NCI-H2227 (cell line): Measurements from ENCODE around the gene PCSK6.

ENCODE experiments used
- DNase-seq: peaks from one replicate; lab custom pipeline; 2025; ENCODE audit not compliant: unreplicated experiment; lab: John Stamatoyannopoulos, UW

The PCSK6 gene

GRCh38 chr15:101499863-101500713 is 10.6 kb upstream of the PCSK6 start:
- DNase-seq, result no peak

GRCh38 chr15:101498717-101499480 is 9.4 kb upstream of the PCSK6 start:
- DNase-seq, result no peak

- no peak for DNase-seq
Observed at GRCh38 chr15:101498076-101498716, 8.7 kb upstream of the PCSK6 start.

DNA sequence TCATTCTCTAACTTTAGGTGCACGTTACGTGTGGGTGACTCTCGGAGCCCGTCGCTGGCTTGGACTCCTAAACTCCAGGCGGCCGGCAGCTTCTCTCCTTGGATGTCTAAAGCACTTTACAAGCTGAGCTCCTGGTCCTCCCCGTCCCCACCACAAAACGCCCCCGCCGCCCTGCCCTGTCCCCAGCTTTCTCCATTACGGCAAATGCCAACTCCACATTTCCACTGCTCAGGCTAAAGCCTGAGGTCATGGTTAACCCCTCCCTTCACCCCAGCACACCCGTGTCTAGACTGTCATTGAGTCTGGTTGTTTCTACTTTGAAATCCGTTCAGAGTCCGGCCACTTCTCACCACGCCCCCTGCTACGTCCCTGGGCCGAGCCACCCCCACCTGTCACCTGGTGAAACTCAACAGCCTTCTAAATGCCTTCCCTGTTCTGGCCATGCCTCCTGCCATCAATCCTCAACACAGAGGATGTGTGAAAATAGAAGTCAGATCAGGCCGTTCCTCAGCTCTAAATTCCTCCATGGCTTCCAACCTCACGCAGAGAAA is 8.1 kb upstream of the PCSK6 start:
- DNase-seq, result no peak

GRCh38 chr15:101497017-101497416 is 7.5 kb upstream of the PCSK6 start:
- no peak for DNase-seq

DNA sequence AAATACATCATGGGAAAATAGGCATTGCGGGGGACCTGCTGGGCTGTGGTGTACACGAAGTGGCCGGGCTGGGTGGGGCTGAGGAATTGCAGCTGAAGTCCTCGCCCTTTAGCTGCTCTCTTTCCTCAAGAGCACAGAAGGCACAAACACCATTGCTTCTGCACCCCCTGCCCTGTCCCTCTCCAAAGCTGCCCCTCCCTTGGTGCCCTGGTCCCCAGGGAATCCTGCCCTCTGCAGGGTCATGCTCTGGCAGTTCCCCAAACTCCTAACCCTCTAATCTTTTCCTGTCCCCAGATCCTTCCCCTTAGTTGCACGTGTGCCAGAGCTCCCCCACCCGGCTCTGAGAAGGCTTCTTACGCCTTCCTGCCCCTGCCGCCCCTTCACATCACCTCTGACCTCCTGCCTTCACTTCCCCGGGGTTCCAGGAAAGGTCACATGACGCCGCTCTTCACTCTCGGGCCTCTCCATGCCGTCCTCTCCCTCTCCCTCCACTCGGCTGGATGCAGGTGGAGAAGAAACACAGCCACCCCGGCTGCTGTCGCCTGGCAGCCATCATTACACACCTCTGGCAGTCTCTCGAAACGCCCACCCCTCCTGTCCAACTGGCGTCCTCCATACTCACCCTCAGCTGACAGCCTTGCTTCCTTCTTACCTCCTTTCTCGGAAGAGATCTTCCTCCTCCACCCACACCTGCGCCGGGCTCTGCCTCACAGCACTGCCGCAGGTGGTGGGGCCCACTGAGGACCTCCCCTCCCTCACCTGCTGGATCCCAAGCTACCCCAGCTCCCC is 6.9 kb upstream of the PCSK6 start:
- DNase-seq, result no peak

DNA sequence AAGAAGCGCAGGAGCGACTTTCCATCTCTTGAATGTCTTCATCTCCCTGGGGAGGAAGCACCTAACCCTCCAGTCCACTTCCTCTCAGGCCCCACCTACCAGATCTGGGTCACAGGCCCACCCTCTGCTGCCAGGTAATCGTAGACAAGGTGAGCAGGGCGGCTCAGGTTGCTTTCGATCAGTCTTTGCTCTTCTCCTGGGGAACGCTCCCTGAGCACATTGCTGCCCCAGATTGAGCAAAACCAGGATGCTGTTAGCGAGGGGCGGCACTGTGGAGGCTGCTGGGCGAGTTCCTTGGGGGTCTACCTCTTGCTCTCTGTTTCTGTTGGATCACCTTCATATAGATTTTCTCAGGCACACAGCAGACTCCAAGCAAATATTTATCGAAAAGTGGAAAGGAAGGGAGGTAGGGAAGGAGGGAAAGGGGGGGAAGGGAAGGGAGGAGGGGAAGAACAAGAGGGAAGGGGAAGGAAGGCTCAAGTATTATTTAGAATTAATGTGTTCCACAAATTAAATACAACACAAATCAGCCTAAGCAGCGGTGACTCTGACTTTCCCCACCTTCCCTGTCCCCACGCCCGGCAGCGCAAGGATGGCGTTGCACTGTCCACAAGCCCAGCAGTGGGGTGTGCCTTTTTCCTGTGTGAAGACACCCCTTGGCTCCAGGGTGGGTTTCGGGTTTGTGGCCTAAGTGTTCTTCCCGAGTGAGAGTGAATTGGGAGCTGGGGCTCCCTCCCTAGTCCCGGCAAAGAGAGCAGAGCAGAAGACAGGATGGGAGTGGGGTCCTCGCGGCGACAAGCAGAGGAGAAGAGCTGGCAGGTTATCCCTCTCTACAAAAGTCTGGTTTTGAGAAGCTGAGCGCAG is 6.1 kb upstream of the PCSK6 start:
- no peak for DNase-seq

GRCh38 chr15:101494251-101494796 is 4.8 kb upstream of the PCSK6 start:
- no peak for DNase-seq

DNA sequence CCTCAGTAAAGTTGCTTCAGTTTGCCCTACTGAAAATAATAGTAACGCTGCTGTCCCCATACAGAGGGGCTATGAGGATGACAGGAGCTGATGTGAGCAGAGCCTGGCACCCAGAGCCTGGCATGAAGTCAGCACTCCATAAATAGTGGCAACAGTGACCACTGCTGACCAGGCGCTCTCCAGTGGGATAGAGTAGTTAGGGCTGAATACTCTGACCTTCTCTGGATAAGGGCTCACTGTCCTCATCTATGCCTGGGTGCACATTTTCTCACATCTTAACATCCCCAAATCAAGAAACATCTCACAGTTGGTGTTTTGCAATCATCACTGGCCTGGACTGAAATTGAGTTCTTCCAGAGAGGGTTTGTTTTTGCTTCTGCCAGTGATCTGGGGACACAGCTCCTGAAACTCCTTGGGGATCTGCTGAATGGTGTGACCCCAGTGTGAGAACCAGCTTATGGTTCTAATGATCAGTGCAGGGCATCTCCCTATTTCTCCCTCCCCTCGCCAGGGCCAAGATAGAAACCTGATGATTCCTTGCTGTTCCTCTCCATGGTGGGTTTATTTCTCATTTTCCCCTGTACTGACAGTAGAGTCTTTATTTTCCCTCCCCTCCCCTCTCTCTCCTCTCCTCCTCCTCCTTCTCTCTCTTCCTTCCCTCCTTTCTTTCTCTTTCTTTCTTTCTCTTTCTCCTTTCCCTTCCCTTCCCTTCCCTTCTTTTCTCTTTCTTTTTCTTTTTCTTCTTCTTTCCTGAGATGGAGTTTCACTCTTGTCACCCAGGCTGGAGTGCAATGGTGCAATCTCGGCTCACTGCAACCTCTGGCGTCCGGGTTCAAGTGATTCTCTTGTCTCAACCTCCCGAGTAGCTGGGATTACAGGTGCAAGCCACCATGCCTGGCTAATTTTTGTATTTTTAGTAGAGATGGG is 3.5 kb upstream of the PCSK6 start:
- no peak for DNase-seq

DNA sequence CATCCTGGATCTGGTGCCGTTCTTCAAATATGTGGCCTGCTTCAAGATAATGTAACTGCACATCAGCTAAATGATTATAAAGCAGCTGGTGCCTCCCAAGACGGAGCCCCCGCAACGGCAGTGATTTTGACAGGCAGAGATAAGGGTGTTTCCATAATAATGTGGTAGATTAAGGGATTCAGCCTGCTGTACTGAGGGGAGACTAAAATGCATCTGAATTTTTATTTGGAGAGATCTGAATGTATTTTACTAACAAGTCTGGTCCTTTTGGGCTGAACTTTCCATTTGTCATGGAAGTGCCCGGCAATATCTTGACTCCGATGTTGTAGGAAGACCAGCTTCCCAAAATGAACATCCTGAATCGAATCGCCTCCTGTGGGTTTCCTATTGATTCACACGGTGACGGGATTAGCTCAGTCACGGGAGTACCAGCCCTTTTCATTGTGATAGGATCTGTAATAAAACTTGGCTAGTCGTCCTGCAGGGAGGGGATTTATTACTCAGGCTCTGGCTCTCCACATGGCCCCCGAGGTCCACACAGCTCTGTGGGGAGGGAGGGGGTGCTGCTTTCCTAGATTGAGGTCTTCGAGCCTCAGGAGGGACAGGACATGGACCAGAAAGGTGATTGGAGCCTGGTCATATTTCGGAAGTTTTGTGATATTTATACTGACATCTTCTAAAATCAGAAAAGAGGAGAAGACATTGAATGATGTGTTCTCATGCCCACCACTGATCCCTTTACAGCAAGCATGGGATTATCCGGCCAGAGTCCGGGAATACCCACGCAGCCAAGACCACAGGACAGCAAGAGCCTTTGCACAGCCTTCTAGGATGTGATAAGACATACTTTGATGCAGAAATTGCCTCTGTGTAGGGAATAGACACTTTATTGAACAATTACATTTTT is 2.5 kb upstream of the PCSK6 start:
- DNase-seq, result no peak

DNA sequence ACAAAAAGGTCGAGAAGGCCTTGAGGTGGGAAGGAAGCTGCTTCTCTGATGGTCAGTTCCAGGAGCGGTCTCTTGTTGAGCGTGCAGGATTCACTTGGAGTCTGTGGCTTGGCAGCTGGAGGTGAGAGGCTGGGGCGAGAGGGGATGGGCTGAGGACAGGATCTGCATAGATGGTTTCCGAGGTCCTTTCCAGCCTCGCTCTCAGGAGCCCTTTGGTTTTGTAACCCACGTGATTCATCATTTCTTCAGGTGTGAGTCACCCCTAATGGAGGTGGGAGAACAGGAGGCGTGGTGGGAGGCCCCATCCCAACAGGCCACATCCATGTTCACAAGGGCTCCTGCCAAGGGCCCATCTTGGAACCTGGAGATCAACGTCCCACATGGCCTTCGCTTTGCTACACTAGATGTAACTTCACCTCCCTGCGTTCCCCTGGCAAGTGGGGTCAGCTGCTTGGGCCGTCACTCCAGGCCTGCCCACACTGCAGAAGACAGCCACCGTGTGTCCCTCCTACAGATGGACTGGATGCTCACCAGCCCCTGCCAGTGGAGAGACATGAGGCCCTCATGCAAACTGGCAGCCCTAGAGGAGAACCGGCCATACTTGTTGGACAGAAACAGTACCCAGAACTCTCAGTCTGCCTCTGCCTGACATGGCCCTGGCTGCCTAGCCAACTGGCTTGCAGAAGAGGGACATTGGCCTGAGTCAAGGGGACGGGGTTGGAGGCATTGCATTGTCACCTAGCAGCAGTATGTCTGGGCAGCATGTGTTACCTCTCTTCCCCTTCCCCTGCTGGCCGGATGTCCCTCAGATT is 1.6 kb upstream of the PCSK6 start:
- DNase-seq, result no peak

DNA sequence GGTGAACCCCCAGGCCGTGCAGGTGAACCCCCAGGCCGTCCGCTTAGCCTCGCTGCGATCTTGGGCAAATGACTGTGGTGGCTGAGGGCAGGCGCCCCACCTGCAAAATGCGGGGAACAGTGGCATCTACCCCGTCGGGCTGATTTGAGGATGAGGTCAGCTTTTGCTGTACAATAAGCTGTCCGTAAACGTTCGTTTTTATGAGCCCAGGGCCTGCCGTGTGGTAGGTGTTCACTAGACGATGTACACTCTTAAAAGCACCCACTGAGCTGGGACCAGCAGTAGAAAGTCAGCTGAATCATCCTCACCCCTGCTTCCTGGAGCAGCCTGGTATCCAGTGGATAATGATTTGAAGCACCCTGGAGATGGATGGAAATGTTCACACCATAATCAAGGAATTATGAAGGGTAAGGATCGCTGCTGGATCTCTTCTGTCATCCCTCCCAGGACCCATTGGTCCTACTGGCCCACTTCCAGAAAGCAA is 943 bp upstream of the PCSK6 start:
- no peak for DNase-seq

DNA sequence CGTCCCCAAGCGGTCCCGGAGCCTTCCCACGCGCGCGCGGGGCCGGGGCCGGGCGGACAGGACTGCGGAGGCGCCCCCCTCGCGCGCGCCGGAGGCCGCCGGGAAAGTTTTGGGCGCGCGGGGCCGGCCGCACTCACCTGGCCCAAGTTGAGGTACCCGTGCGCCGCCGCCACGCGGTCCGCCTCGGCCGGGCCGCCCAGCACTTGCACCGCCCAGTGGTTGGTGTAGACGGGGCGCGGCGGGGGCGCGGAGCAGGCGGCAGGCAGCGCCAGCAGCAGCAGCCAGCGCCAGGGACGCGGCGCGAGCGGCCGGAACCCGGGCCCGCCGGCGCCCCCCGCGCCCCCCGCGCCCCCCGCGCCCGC is 289 bp downstream of the PCSK6 start:
- DNase-seq, result peak; percentile 15

DNA sequence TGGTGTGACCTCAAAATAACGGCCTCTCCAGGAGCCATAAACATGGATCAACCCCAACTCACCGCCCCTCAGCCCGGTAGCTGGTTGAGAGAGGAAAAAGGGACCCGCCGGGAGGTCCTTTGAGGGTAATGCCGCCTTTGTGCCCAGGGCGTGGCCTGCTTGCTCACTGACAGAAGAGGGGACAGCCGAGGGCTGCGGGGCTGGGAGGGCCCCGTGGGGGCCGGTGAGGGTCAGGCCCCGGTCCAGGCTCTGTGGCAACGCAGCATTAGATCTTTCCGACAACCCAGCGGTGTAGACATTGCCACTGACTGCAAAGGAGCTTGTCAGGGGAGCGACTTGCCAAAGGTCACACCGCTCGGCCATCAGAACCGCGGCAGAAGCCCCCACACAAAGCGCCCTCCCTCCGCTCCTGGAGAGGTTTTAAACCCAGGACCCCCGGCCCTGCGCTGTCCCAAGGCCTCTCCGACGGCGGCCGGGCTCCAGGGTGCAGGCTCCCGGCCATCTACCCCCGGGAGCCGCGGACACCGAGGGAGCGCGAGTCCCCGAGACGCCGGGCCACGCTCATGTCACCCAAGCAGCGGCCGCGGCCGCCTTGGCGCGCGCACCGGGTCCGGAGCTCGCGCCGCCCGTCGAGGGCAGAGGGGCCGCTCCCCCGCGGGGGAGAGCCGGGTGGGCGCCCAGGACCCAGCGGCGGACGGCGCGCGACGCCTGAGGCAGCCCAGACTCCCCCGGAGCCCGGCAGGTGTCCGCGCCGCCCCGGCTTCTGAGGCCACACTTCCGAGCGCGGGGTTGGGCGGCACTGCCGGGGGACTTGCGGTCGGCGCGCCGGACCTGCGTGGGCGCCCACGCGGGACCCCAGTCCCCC is 975 bp downstream of the PCSK6 start:
- no peak for DNase-seq

DNA sequence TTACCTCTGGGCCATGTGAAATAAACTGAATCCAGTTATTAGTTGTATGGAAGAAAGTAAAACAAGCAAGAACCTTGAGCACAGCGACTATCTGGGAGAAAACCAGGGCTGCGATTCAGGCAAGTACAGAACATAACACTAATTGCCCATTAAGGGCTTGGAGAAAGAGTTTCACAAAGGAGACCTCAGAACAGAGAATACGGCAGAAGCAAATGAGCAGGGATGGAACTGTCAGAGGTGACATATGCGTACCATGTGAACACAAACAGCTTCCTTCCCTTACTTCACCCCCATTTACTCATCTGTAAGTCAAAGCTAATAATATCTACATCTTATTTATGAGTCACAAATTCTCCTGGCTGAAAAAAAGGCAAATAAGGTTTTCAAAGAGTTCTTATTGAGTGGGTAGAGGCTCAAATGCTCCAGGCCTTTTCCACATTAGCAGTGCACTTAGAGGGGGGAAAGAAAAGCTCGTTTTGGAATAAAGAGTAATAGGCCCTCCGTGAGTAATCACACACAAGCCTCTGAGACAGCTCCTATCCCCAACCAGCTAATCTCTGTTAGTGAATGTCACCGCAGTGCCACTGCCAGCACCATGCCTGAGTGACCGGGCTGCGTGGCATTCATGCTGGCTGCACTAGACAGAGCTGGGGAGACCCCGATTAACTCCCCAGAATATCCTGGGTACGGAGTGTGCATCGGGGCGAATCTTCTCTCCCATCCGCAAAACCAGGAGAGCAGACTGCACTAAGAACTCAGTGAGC is 2.6 kb downstream of the PCSK6 start:
- DNase-seq, result no peak
